T-helper 17 cell (primary cell): ENCODE results near the gene TUBB8B. TPM values are rescaled to one million over a fixed set of nuclear protein-coding genes. Genes with fewer than 3 reads are reported as not detected.
"Not testable (repeated sequence)": the region's sequence is repeated elsewhere in the genome, so short reads cannot be mapped to it uniquely, and the experiment has no call there.

Source experiments
- ATAC-seq: fragments of 150-1000 bp; cut with Tn5 transposase; 2 replicates; pipeline ENCODE4 v1.10.0; 2021; ENCODE audit warnings: mild to moderate bottlenecking, moderate library complexity
- DNase-seq, 3 donors: peaks; one replicate each; pipeline versions ENCODE4 v3.0.0 to v3.0.0-alpha.2; 2020 to 2021
- H3K9me3 ChIP-seq: one replicate; pipeline ENCODE4 v1.7.0; 2013; ENCODE audit warnings: low read length, mild to moderate bottlenecking; ENCODE audit not compliant: control insufficient read depth, poor library complexity, severe bottlenecking
- H3K27ac Mint-ChIP-seq: one replicate; pipeline ENCODE4 v1.8.0; 2022; ENCODE audit warnings: mild to moderate bottlenecking, moderate library complexity, mixed read lengths
- H3K27me3 Mint-ChIP-seq: one replicate; pipeline ENCODE4 v1.8.0; 2022; ENCODE audit warnings: mixed read lengths
- H3K36me3 Mint-ChIP-seq: one replicate; pipeline ENCODE4 v1.8.0; 2022; ENCODE audit warnings: low read depth, mixed read lengths
- H3K4me1 Mint-ChIP-seq: one replicate; pipeline ENCODE4 v1.8.0; 2022; ENCODE audit warnings: mild to moderate bottlenecking, mixed read lengths
- H3K4me3 Mint-ChIP-seq: one replicate; pipeline ENCODE4 v1.8.0; 2022; ENCODE audit warnings: mild to moderate bottlenecking, moderate library complexity, mixed read lengths
- total RNA-seq, 4 donors: library from RNA in 2 of 4; stranded (reverse) in 2 of 4; gene quantifications; one replicate each; pipeline ENCODE4 v1.2.3 and lab custom pipeline; 2022 to 2026

TUBB8B gene
- not detected for total RNA-seq
- 0 reads per million in 2 donors for total RNA-seq (lab: John Stamatoyannopoulos, UW)

DNA sequence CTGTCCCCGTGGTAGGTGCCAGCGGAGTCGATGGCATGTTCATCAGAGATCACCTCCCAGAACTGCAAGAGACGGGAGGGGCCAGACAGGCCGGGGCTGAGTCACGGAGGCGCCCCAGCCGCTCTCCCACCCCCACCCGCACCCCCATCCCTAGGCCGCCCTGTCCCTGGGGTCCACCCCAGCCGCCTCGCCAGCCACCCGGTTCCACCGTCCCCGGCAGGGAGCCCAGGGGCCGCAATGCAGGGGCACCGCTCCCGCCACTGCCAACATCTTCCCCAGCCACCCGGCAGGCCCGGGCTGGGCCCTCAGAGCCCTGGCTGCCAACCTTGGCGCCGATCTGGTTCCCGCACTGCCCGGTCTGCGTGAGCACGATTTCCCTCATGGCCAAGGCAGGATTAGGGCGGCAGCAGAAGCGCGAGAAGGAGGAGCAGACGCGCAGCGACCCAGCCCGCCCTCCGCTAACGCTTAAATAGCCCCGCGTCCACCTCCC, at the start of gene TUBB8B:
Gene TUBB8B, minus strand, starts transcription at position 440 of the 490 bp plus-strand sequence. Its CDS starts 58 bp downstream, at position 382.
- H3K4me1 Mint-ChIP-seq, H3K27ac Mint-ChIP-seq, H3K27me3 Mint-ChIP-seq, ATAC-seq, H3K4me3 Mint-ChIP-seq, DNase-seq, H3K36me3 Mint-ChIP-seq, H3K9me3 ChIP-seq: not testable (repeated sequence)

DNA sequence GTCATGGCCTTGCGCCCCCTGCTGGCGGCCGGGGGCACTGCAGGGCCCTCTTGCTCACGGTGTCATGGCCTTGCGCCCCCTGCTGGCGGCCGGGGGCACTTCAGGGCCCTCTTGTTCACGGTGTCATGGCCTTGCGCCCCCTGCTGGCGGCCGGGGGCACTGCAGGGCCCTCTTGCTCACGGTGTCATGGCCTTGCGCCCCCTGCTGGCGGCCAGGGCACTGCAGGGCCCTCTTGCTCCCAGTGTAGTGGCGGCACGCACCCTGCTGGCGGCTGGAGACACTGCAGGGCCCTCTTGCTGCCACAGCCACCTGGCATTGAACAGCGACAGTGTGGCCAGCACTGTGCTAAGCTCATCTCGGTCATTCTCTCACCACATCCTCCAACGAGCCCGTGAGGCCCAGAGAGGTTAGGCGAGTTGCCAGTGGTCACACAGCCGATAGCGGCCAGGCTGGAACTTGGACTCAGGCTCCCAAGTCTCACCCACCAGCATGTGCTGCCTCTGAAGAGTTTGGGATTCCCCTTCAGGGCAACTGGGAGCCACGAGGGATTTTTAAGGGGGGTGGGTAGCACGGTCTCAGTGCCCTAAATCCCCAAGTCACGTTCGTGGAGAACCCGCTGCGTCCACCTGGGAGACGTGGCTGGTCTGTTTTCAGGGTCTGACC, 48.0 kb upstream of the TUBB8B start:
- H3K36me3 Mint-ChIP-seq, H3K27me3 Mint-ChIP-seq, H3K9me3 ChIP-seq, DNase-seq, H3K4me1 Mint-ChIP-seq, ATAC-seq: not testable (repeated sequence)
- Mint-ChIP-seq H3K27ac (peak overlapping the region; percentile 74), H3K4me3 (peak overlapping the region; percentile 43)

DNA sequence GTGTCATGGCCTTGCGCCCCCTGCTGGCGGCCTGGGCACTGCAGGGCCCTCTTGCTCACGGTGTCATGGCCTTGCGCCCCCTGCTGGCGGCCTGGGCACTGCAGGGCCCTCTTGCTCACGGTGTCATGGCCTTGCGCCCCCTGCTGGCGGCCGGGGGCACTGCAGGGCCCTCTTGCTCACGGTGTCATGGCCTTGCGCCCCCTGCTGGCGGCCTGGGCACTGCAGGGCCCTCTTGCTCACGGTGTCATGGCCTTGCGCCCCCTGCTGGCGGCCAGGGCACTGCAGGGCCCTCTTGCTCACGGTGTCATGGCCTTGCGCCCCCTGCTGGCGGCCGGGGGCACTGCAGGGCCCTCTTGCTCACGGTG, 47.3 kb upstream of the TUBB8B start:
- not testable (repeated sequence) for DNase-seq, H3K36me3 Mint-ChIP-seq, H3K27me3 Mint-ChIP-seq, H3K4me3 Mint-ChIP-seq, ATAC-seq, H3K4me1 Mint-ChIP-seq, H3K9me3 ChIP-seq, H3K27ac Mint-ChIP-seq

- H3K36me3 Mint-ChIP-seq, H3K9me3 ChIP-seq, H3K4me1 Mint-ChIP-seq, H3K27me3 Mint-ChIP-seq: not testable (repeated sequence)
- Mint-ChIP-seq H3K4me3 (peak overlapping the region; percentile 77), H3K27ac (peak overlapping the region; percentile 94)
- peak in 1 of 3 donors; percentile 40 for DNase-seq
- peak; percentile 71 for ATAC-seq
Measured at GRCh38 chr18:96101-96766, 46.8 kb upstream of the TUBB8B start.

DNA sequence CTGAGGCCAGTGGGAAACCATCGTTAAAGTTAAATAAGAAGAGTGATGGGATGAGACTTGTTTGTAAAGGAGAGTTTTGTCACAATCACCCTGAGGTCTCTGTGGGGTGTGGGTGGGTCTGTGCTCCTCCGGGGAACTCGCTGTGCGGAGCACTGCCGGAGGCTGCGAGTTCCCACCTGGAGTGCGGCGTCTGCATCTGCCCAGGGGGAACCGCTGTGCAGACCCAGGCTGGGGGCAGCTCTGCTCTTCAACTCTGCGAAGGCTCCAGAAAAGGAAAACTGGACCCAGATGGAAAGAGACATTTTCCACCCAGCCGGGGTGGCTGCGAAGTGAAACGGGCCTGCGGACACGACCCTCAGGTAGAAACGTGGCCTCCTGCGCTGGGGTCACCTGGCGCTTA, 46.2 kb upstream of the TUBB8B start:
- H3K9me3 ChIP-seq, H3K36me3 Mint-ChIP-seq, DNase-seq, H3K27me3 Mint-ChIP-seq, H3K4me1 Mint-ChIP-seq: not testable (repeated sequence)
- Mint-ChIP-seq H3K27ac (peak overlapping the region; percentile 94), H3K4me3 (peak overlapping the region; percentile 77)
- ATAC-seq: peak; percentile 10

GRCh38 chr18:93897-94408, 44.5 kb upstream of the TUBB8B start:
- not testable (repeated sequence) for H3K36me3 Mint-ChIP-seq, H3K9me3 ChIP-seq, ATAC-seq, H3K4me1 Mint-ChIP-seq, H3K27ac Mint-ChIP-seq, DNase-seq, H3K4me3 Mint-ChIP-seq, H3K27me3 Mint-ChIP-seq

GRCh38 chr18:91561-91960, 42.1 kb upstream of the TUBB8B start:
- H3K4me3 Mint-ChIP-seq, H3K27me3 Mint-ChIP-seq, DNase-seq, ATAC-seq, H3K9me3 ChIP-seq, H3K27ac Mint-ChIP-seq, H3K36me3 Mint-ChIP-seq, H3K4me1 Mint-ChIP-seq: not testable (repeated sequence)

DNA sequence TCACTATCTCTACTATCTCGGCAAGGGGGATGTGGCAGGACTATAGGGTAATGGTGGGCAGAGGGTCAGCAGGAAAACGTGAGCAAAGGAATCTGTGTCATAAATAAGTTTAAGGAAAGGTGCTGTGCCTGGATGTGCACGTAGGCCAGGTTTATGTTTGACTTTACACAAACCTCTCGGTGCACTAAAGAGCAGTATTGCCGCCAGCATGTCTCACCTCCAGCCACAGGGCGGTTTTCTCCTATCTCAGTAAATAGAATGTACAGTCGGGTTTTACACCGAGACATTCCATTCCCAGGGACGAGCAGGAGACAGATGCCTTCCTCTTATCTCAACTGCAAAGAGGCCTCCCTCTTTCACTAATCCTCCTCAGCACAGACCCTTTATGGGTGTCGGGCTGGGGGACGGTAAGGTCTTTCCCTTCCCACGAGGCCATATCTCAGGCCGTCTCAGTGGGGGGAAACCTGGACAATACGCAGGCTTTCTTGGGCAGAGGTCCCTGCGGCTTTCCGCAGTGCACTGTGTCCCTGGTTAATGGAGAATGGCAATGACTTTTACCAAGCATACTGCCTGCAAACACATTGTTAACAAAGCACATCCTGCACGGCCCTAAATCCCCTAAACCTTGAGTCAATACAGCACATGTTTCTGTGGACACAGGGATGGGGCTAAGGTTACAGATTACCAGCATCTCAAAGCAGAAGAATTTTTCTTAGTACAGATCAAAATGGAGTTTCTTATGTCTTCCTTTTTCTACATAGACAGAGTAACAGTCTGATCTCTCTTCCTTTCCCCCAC, 41.2 kb upstream of the TUBB8B start:
- not testable (repeated sequence) for ATAC-seq, DNase-seq, H3K27me3 Mint-ChIP-seq, H3K36me3 Mint-ChIP-seq, H3K4me1 Mint-ChIP-seq, H3K9me3 ChIP-seq, H3K4me3 Mint-ChIP-seq, H3K27ac Mint-ChIP-seq

DNA sequence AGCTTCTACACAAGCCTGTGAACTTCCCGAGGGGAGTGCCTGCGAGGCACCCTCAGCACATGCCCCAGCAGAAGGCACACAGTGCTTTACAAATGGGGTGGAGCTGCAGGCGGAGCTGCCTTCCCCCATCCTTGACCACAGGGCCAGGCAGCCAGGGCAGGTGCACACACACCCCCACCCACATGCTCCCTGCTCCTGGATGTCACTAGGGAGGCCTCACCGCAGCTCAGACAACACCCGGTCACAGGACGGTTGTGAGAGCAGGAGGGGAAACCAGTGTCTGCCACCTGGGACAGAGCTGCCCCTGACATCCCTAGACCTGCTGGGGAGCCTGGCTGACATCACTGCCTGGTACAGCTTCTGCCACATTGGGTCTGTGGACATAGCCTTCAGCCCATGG, 39.7 kb upstream of the TUBB8B start:
- not testable (repeated sequence) for H3K36me3 Mint-ChIP-seq, H3K4me3 Mint-ChIP-seq, DNase-seq, ATAC-seq, H3K27me3 Mint-ChIP-seq, H3K27ac Mint-ChIP-seq, H3K4me1 Mint-ChIP-seq, H3K9me3 ChIP-seq

GRCh38 chr18:84801-85200, 35.4 kb upstream of the TUBB8B start:
- H3K4me3 Mint-ChIP-seq, DNase-seq, H3K4me1 Mint-ChIP-seq, H3K9me3 ChIP-seq, H3K27me3 Mint-ChIP-seq, H3K36me3 Mint-ChIP-seq, ATAC-seq, H3K27ac Mint-ChIP-seq: not testable (repeated sequence)

DNA sequence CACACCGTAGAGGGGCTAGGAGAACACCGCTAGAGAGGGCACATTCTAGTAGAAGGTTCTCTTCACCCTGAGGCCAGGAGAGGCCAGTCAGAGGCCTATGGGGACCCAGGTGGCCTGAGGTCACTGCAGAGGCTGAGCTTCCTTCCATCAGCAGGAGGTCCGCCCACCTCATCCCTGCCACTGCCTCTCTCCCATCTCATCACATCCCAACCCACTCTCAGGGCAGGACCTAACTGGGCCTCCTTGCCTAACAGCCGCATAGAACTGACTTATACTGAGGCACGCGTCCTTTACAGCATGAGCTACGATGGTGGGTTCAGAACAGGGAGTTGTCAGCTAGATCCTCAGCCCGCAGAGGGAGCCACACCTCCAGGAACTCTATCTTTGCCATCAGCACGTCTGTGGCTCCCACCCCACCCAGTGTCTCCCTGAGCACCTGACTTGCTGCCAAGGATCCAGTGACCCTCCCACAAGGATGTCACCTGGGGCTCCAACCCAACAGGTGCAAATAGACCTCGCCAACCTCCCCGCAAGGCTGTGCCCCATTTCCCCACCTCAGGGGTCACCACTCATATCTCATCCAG, 33.3 kb upstream of the TUBB8B start:
- not testable (repeated sequence) for H3K27me3 Mint-ChIP-seq, H3K36me3 Mint-ChIP-seq, H3K4me3 Mint-ChIP-seq, DNase-seq, H3K4me1 Mint-ChIP-seq, ATAC-seq, H3K9me3 ChIP-seq, H3K27ac Mint-ChIP-seq

GRCh38 chr18:80881-81280, 31.5 kb upstream of the TUBB8B start:
- not testable (repeated sequence) for H3K27ac Mint-ChIP-seq

DNA sequence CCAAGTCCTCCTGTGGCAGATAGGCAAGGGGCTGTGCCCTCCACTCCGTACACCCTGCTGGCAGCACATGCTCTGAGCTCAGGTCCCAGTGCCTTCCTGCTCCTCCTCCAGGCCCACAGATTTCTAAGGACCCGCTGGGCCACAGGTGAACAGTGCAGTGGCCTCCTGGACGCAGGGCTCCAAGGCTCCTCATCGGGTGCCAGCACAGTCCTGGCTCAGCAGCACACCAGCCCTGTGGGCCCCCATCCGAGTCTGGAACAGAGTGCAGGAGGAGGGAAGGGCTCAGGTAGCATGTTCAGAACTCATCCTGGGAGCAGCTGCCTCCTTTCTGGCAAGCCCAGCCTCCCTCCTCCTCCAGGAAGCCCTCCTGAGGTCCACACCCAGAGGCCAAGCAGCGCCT, 30.8 kb upstream of the TUBB8B start:
- H3K4me3 Mint-ChIP-seq, ATAC-seq, H3K36me3 Mint-ChIP-seq, H3K4me1 Mint-ChIP-seq, H3K9me3 ChIP-seq, DNase-seq, H3K27me3 Mint-ChIP-seq, H3K27ac Mint-ChIP-seq: not testable (repeated sequence)

More at GRCh38 chr18:80881-81280, 31.5 kb upstream of the TUBB8B start:
- H3K9me3 ChIP-seq, H3K4me3 Mint-ChIP-seq, H3K4me1 Mint-ChIP-seq, DNase-seq, H3K36me3 Mint-ChIP-seq, ATAC-seq, H3K27me3 Mint-ChIP-seq: not testable (repeated sequence)
